ENCODE measurements around the gene SLC35E4.
"Not testable (repeated sequence)": the region's sequence is repeated elsewhere in the genome, so short reads cannot be mapped to it uniquely, and the experiment has no call there.

SLC35E4 gene

GRCh38 chr22:30654361-30654760 lies 18.8 kb downstream of the SLC35E4 start:
- no peak for DNase-seq

- DNase-seq = no peak
Measured at GRCh38 chr22:30655532-30655931, 20.0 kb downstream of the SLC35E4 start.

- DNase-seq = no peak
Measured at GRCh38 chr22:30662040-30662439, 26.5 kb downstream of the SLC35E4 start.

- DNase-seq = no peak
Measured at GRCh38 chr22:30664798-30665197, 29.2 kb downstream of the SLC35E4 start.

- DNase-seq = no peak
Measured at GRCh38 chr22:30665266-30665665, 29.7 kb downstream of the SLC35E4 start.

GRCh38 chr22:30665786-30666185 lies 30.2 kb downstream of the SLC35E4 start:
- DNase-seq = no peak

GRCh38 chr22:30667107-30667493 lies 31.5 kb downstream of the SLC35E4 start:
- no peak for DNase-seq

GRCh38 chr22:30667494-30668385 lies 32.2 kb downstream of the SLC35E4 start, which contains the start of gene DUSP18:
Gene DUSP18, minus strand, starts transcription at chr22:30667875. Its CDS starts 3,872 bp downstream, at chr22:30664003.
- peak; percentile 93 for DNase-seq

GRCh38 chr22:30668386-30668710 lies 32.8 kb downstream of the SLC35E4 start:
- DNase-seq = no peak

GRCh38 chr22:30671071-30671470 lies 35.5 kb downstream of the SLC35E4 start:
- DNase-seq = no peak

GRCh38 chr22:30673136-30673535 lies 37.6 kb downstream of the SLC35E4 start:
- DNase-seq = no peak

GRCh38 chr22:30674482-30674881 lies 38.9 kb downstream of the SLC35E4 start:
- no peak for DNase-seq

- DNase-seq = no peak
Measured at GRCh38 chr22:30675436-30675835, 39.9 kb downstream of the SLC35E4 start.

GRCh38 chr22:30676565-30676964 lies 41.0 kb downstream of the SLC35E4 start:
- not testable (repeated sequence) for DNase-seq

- not testable (repeated sequence) for DNase-seq
Measured at GRCh38 chr22:30679895-30680690, 44.5 kb downstream of the SLC35E4 start.

GRCh38 chr22:30680991-30681770 lies 45.6 kb downstream of the SLC35E4 start:
- DNase-seq = no peak

GRCh38 chr22:30681831-30682230 lies 46.2 kb downstream of the SLC35E4 start:
- no peak for DNase-seq

- no peak for DNase-seq
Measured at GRCh38 chr22:30685178-30685577, 49.6 kb downstream of the SLC35E4 start.

GRCh38 chr22:30687358-30687757 lies 51.8 kb downstream of the SLC35E4 start:
- no peak for DNase-seq

- DNase-seq = no peak
Measured at GRCh38 chr22:30689622-30690021, 54.0 kb downstream of the SLC35E4 start.

GRCh38 chr22:30691204-30691603 lies 55.6 kb downstream of the SLC35E4 start:
- DNase-seq = no peak

- no peak for DNase-seq
Measured at GRCh38 chr22:30694171-30694639, 58.6 kb downstream of the SLC35E4 start.
